Colonic mucosa (tissue), 4 donors: ENCODE results near the gene SLC1A7. TPM values are rescaled to one million over a fixed set of nuclear protein-coding genes. Genes with fewer than 3 reads are reported as not detected.

Experiments used
- DNase-seq: peaks from one replicate; pipeline ENCODE4 v3.0.0-alpha.2; 2020
- H3K27ac ChIP-seq: fragments of 200-600 bp; one replicate; pipeline ENCODE4 v1.8.0; 2021
- H3K27me3 ChIP-seq: fragments of 200-600 bp; one replicate; pipeline ENCODE4 v1.8.0; 2021
- H3K36me3 ChIP-seq: fragments of 200-600 bp; one replicate; pipeline ENCODE4 v1.8.0; 2021
- H3K4me1 ChIP-seq: fragments of 200-600 bp; one replicate; pipeline ENCODE4 v1.8.0; 2021; ENCODE audit warnings: mild to moderate bottlenecking
- H3K4me3 ChIP-seq: fragments of 200-600 bp; one replicate; pipeline ENCODE4 v1.8.0; 2021
- H3K9ac ChIP-seq, 2 donors: one replicate each; pipeline ENCODE4 v1.7.0; 2013; ENCODE audit warnings: control low read depth in 2 of 2, low read depth in 2 of 2, low read length in 2 of 2
- H3K9me3 ChIP-seq: fragments of 200-600 bp; one replicate; pipeline ENCODE4 v1.8.0; 2021
- CTCF ChIP-seq: fragments of 200-600 bp; IDR thresholded peaks from one replicate; pipeline ENCODE4 v1.8.0; 2022; ENCODE audit warnings: antibody characterized with exemption, mild to moderate bottlenecking
- intact Hi-C: fragments of 100-400 bp; cut with DNase I; formaldehyde crosslinking; loops from one replicate; pipeline ENCODE4 v1.14.1; 2022
- total RNA-seq, 2 donors: library from RNA; stranded (reverse); fragmentation: NEBNext Ultra II Directional in 1 of 2; extraction: Animal tissue kit (Norgen Biotek cat#: 25700) in 1 of 2; gene quantifications; one replicate each; pipeline ENCODE4 v1.2.1, GENCODE V29; 2021
- donor health status: healthy.
- donor health status: DM: no; HTN: no; CAD: no.
- donor health status: DM: no; HTN: no; CAD: no.

The SLC1A7 gene
- total RNA-seq, 2 donors from 2014 or later, result 0.50 to 1.1 TPM

- DNase-seq, result no peak
- intact Hi-C loops, result no loop called here
- no peak overlapping the region for H3K27ac ChIP-seq
Observed at GRCh38 chr1:53166366-53166765, 23.9 kb upstream of the SLC1A7 start.

GRCh38 chr1:53165408-53165961, 23.0 kb upstream of the SLC1A7 start:
- TF ChIP-seq CTCF, result no peak
- Histone ChIP-seq H3K27ac (no peak overlapping the region), H3K4me1 (no peaks in the 10 kb centered on the region), H3K4me3 (no peak overlapping the region), H3K36me3 (no peaks in the 10 kb centered on the region), H3K9ac (no peak overlapping the region), H3K27me3 (no peaks in the 10 kb centered on the region), H3K9me3 (no peaks in the 10 kb centered on the region)
- intact Hi-C loops, result no loop called here
- DNase-seq, result no peak

More at GRCh38 chr1:53166366-53166765, 23.9 kb upstream of the SLC1A7 start:
- Histone ChIP-seq H3K9me3 (no peaks in the 10 kb centered on the region), H3K36me3 (no peaks in the 10 kb centered on the region), H3K4me1 (no peaks in the 10 kb centered on the region), H3K9ac (no peak overlapping the region), H3K27me3 (no peaks in the 10 kb centered on the region), H3K4me3 (no peak overlapping the region)
- no peak for TF ChIP-seq CTCF

GRCh38 chr1:53163291-53163768, 20.9 kb upstream of the SLC1A7 start:
- TF ChIP-seq CTCF, result no peak
- H3K36me3 ChIP-seq, result no peaks in the 10 kb centered on the region
- no peaks in the 10 kb centered on the region for H3K4me1 ChIP-seq
- intact Hi-C loops, result no loop called here
- H3K27ac ChIP-seq, result no peak overlapping the region
- H3K9ac ChIP-seq, result no peak overlapping the region
- H3K4me3 ChIP-seq, result no peak overlapping the region
- H3K9me3 ChIP-seq, result no peaks in the 10 kb centered on the region
- no peak for DNase-seq
- no peaks in the 10 kb centered on the region for H3K27me3 ChIP-seq

- no peak overlapping the region for H3K9ac ChIP-seq
- intact Hi-C loops, result no loop called here
Observed at GRCh38 chr1:53162621-53163020, 20.2 kb upstream of the SLC1A7 start.

GRCh38 chr1:53160924-53161378, 18.5 kb upstream of the SLC1A7 start:
- Histone ChIP-seq H3K4me1 (no peaks in the 10 kb centered on the region), H3K9me3 (no peaks in the 10 kb centered on the region), H3K9ac (no peak overlapping the region), H3K36me3 (no peaks in the 10 kb centered on the region), H3K27ac (no peak overlapping the region), H3K4me3 (no peak overlapping the region), H3K27me3 (no peaks in the 10 kb centered on the region)
- no peak for DNase-seq
- intact Hi-C loops, result no loop called here
- no peak for TF ChIP-seq CTCF

More at GRCh38 chr1:53162621-53163020, 20.2 kb upstream of the SLC1A7 start:
- DNase-seq, result no peak
- no peaks in the 10 kb centered on the region for H3K27me3 ChIP-seq
- no peak overlapping the region for H3K27ac ChIP-seq
- no peak overlapping the region for H3K4me3 ChIP-seq
- H3K4me1 ChIP-seq, result no peaks in the 10 kb centered on the region
- H3K9me3 ChIP-seq, result no peaks in the 10 kb centered on the region
- no peaks in the 10 kb centered on the region for H3K36me3 ChIP-seq
- no peak for TF ChIP-seq CTCF
